GM18511 (cell line): Measurements from ENCODE around the gene AARSD1.
"Not testable (repeated sequence)": the region's sequence is repeated elsewhere in the genome, so short reads cannot be mapped to it uniquely, and the experiment has no call there.

Experiments
- ATAC-seq: cut with Tn5 transposase; IDR thresholded peaks from one replicate; pipeline ENCODE4 v1.9.1; 2021; ENCODE audit warnings: mild to moderate bottlenecking, moderate library complexity; ENCODE audit not compliant: unreplicated experiment

Gene AARSD1

GRCh38 chr17:42920922-42921321 lies 43.3 kb downstream of the AARSD1 start:
- no peak for ATAC-seq

GRCh38 chr17:42920106-42920900 lies 44.0 kb downstream of the AARSD1 start:
- ATAC-seq, result no peak

GRCh38 chr17:42919522-42920077 lies 44.7 kb downstream of the AARSD1 start:
- ATAC-seq, result not testable (repeated sequence)

GRCh38 chr17:42918902-42919521 lies 45.2 kb downstream of the AARSD1 start:
- ATAC-seq, result no peak

- ATAC-seq, result no peak
Observed at GRCh38 chr17:42917236-42917603, 47.0 kb downstream of the AARSD1 start.

GRCh38 chr17:42916388-42917235 lies 47.6 kb downstream of the AARSD1 start:
- ATAC-seq, result not testable (repeated sequence)

- ATAC-seq, result not testable (repeated sequence)
Observed at GRCh38 chr17:42915288-42915687, 49.0 kb downstream of the AARSD1 start.

GRCh38 chr17:42913981-42914617 lies 50.2 kb downstream of the AARSD1 start:
- no peak for ATAC-seq

- ATAC-seq, result no peak
Observed at GRCh38 chr17:42913522-42913921, 50.7 kb downstream of the AARSD1 start.

GRCh38 chr17:42908872-42909700 lies 55.2 kb downstream of the AARSD1 start:
- no peak for ATAC-seq

- ATAC-seq, result no peak
Observed at GRCh38 chr17:42906772-42907446, 57.3 kb downstream of the AARSD1 start.

- ATAC-seq, result no peak
Observed at GRCh38 chr17:42904110-42904469, 60.2 kb downstream of the AARSD1 start.

GRCh38 chr17:42901535-42902229 lies 62.6 kb downstream of the AARSD1 start:
- no peak for ATAC-seq
